HG03060 (cell line): Measurements from ENCODE around the gene DKKL1.
"Not testable (repeated sequence)": the region's sequence is repeated elsewhere in the genome, so short reads cannot be mapped to it uniquely, and the experiment has no call there.

Experiments used
- ATAC-seq: cut with Tn5 transposase; IDR thresholded peaks from one replicate; pipeline ENCODE4 v1.9.1; 2021; ENCODE audit warnings: low read depth, moderate number of reproducible peaks; ENCODE audit not compliant: unreplicated experiment

Gene DKKL1

GRCh38 chr19:49363268-49364082, at the start of gene DKKL1:
Gene DKKL1 (plus strand): TSS chr19:49363877. CDS start chr19:49363999, 122 bp downstream.
- peak; percentile 65 for ATAC-seq

- no peak for ATAC-seq
Observed at GRCh38 chr19:49315111-49315510, 48.6 kb upstream of the DKKL1 start.

- no peak for ATAC-seq
Observed at GRCh38 chr19:49316284-49316683, 47.4 kb upstream of the DKKL1 start.

- ATAC-seq, result no peak
Observed at GRCh38 chr19:49318296-49318695, 45.4 kb upstream of the DKKL1 start.

GRCh38 chr19:49324801-49325576, 38.7 kb upstream of the DKKL1 start, which contains the start of gene SLC6A16:
Gene SLC6A16 (minus strand): TSS chr19:49325191. CDS start chr19:49311347, 13,844 bp downstream.
- no peak for ATAC-seq

- not testable (repeated sequence) for ATAC-seq
Observed at GRCh38 chr19:49325756-49326155, 37.9 kb upstream of the DKKL1 start.

GRCh38 chr19:49326165-49326704, 37.4 kb upstream of the DKKL1 start:
- ATAC-seq, result no peak

GRCh38 chr19:49327878-49328544, 35.7 kb upstream of the DKKL1 start:
- ATAC-seq, result no peak

- no peak for ATAC-seq
Observed at GRCh38 chr19:49328741-49329140, 34.9 kb upstream of the DKKL1 start.

GRCh38 chr19:49331187-49331586, 32.5 kb upstream of the DKKL1 start:
- not testable (repeated sequence) for ATAC-seq

GRCh38 chr19:49331616-49332055, 32.0 kb upstream of the DKKL1 start:
- ATAC-seq, result peak; percentile 28

- not testable (repeated sequence) for ATAC-seq
Observed at GRCh38 chr19:49332691-49333417, 30.8 kb upstream of the DKKL1 start.

GRCh38 chr19:49333418-49333805, 30.3 kb upstream of the DKKL1 start:
- no peak for ATAC-seq

GRCh38 chr19:49333811-49334288, 29.8 kb upstream of the DKKL1 start:
- ATAC-seq, result no peak

GRCh38 chr19:49335071-49335783, 28.4 kb upstream of the DKKL1 start, which contains the start of gene CD37:
Gene CD37 (plus strand): TSS chr19:49335406. CDS start chr19:49335541, 135 bp downstream.
- no peak for ATAC-seq

- no peak for ATAC-seq
Observed at GRCh38 chr19:49335784-49336481, 27.7 kb upstream of the DKKL1 start.

- no peak for ATAC-seq
Observed at GRCh38 chr19:49336482-49337266, 27.0 kb upstream of the DKKL1 start.
